Left renal pelvis (tissue), 4 donors: ENCODE results near the gene NR0B1. TPM values are rescaled to one million over a fixed set of nuclear protein-coding genes. Genes with fewer than 3 reads are reported as not detected.

Source experiments
- DNase-seq, 4 donors: peaks; one replicate each; pipeline ENCODE4 v3.0.0-alpha.2; 2013; ENCODE audit warnings: low read depth in 4 of 4, low spot score in 3 of 4
- polyA plus RNA-seq, 4 donors: library from polyadenylated mRNA; unstranded; fragments of 120-200 nt; gene quantifications; one replicate each; pipeline ENCODE4 v1.2.1, GENCODE V29; 2013; ENCODE audit not compliant: insufficient read length in 4 of 4

NR0B1 gene
- polyA plus RNA-seq, 4 donors: 0.16 to 0.32 TPM; not detected in 2

GRCh38 chrX:30275498-30275897, 33.7 kb downstream of the NR0B1 start:
- no peak for DNase-seq

- DNase-seq: no peak
These were observed 38.6 kb downstream of the NR0B1 start for GRCh38 chrX:30270639-30271038.

GRCh38 chrX:30262763-30263162, 46.4 kb downstream of the NR0B1 start:
- DNase-seq: no peak

- no peak for DNase-seq
These were observed 48.2 kb downstream of the NR0B1 start for GRCh38 chrX:30261012-30261411.

GRCh38 chrX:30259927-30260326, 49.3 kb downstream of the NR0B1 start:
- DNase-seq: no peak

Other genes with a start within 250 kb of the NR0B1 start
- not detected for gene MAGEB2, start 93.8 kb downstream of the NR0B1 start, polyA plus RNA-seq
- not detected for gene MAGEB3, start 78.7 kb downstream of the NR0B1 start, polyA plus RNA-seq
- gene MAGEB4, start 67.4 kb downstream of the NR0B1 start, polyA plus RNA-seq: not detected
- not detected for gene MAGEB1, start 62.2 kb downstream of the NR0B1 start, polyA plus RNA-seq